NCI-H2081 (cell line): Measurements from ENCODE around the gene RPTOR.

Source experiments
- DNase-seq, 2 experiments: peaks; one replicate each; lab custom pipeline; 2025; lab: John Stamatoyannopoulos, UW

Gene RPTOR

GRCh38 chr17:80817321-80817845 lies 272.7 kb downstream of the RPTOR start:
- no peak for DNase-seq

- no peak for DNase-seq
Observed at GRCh38 chr17:80817861-80818260, 273.2 kb downstream of the RPTOR start.

- DNase-seq: no peak
Observed at GRCh38 chr17:80818871-80819270, 274.2 kb downstream of the RPTOR start.

- peak in 1 of 2 experiments; percentile 67 for DNase-seq
Observed at GRCh38 chr17:80819422-80820164, 275.0 kb downstream of the RPTOR start.

DNA sequence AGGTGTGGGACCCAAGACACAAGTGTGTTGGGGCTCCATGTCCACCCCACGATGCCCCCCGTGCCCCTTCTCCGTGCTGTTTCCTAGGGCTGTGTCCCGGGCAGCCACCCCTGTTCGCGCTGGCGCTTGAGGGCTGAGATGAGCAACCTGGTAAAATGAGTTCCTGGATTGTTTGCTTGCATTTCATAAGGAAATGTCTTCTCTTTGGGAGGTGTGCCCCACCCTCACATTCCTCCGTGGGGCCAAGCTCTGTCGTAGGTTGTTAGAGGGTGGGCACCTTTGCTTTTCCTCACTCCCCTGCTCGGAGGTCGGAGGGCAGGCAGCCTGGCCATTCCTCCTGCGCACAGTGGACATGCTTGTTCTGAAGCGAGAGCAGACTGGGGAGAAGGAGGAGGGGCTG lies 275.7 kb downstream of the RPTOR start:
- no peak for DNase-seq

GRCh38 chr17:80821546-80821945 lies 276.9 kb downstream of the RPTOR start:
- no peak for DNase-seq

GRCh38 chr17:80822021-80822699 lies 277.5 kb downstream of the RPTOR start:
- DNase-seq: no peak

DNA sequence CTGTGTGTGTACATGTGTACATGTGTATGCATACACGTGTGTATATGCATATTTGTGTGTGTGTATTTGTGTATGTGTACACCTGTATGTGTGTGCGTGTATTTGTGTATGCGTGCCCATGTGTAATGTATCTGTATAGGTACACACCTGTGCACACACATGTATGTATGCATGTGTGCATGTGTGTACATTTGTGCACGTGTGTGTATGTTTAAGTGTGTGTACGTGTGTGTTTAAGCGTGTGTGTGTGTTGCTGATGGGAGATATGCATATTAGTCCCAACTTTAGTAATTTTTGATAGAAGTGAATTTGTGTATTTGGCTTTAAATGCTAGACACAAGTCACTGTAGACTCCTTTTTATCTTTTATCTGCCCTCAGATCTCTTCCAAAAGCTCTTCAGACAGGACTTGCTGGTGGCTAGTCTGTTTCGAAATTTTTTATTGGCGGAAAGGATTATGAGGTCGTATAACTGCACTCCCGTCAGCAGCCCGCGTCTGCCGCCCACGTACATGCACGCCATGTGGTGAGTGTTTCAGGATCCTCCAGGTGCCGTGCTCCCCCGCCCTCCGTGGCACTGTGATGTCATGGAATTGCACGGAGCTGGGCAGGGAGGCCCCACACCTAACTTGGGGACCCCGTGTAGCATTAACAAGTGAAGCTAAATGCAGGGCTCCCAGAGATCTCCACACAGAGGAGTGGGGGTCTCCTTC lies 278.2 kb downstream of the RPTOR start:
- no peak for DNase-seq

DNA sequence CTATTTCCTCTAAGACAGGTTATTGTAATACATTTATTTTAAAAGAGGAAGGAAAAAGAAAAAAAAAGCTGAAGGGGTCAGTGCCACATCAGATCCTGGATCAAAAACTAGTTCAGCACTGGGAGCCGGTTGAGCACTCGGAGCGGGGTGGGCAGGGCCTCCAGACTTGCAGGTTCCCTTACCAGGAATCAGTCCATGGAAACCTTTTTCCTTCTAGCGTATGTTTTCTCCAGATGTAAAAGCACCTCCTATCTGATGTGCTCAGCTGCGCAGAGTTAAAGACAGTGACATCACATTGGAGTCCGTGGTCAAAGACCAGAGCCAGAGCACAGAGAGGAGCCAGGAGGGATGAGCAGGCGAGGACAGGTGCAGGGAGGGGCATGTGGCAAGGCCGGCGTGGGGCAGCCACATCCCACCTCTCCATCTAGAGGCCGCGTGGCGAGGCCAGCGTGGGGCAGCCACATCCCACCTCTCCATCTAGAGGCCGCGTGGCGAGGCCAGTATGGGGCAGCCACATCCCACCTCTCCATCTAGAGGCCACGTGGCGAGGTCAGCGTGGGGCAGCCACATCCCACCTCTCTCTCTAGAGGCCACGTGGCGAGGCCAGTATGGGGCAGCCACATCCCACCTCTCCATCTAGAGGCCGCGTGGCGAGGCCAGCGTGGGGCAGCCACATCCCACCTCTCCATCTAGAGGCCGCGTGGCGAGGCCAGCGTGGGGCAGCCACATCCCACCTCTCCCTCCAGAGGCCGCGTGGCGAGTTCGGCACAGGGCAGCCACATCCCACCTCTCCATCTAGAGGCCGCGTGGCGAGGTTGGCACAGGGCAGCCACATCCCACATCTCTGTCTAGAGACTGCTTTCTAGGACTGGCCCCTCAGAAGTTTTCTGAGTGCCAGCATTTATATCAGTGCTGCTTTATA lies 280.2 kb downstream of the RPTOR start:
- DNase-seq: no peak

DNA sequence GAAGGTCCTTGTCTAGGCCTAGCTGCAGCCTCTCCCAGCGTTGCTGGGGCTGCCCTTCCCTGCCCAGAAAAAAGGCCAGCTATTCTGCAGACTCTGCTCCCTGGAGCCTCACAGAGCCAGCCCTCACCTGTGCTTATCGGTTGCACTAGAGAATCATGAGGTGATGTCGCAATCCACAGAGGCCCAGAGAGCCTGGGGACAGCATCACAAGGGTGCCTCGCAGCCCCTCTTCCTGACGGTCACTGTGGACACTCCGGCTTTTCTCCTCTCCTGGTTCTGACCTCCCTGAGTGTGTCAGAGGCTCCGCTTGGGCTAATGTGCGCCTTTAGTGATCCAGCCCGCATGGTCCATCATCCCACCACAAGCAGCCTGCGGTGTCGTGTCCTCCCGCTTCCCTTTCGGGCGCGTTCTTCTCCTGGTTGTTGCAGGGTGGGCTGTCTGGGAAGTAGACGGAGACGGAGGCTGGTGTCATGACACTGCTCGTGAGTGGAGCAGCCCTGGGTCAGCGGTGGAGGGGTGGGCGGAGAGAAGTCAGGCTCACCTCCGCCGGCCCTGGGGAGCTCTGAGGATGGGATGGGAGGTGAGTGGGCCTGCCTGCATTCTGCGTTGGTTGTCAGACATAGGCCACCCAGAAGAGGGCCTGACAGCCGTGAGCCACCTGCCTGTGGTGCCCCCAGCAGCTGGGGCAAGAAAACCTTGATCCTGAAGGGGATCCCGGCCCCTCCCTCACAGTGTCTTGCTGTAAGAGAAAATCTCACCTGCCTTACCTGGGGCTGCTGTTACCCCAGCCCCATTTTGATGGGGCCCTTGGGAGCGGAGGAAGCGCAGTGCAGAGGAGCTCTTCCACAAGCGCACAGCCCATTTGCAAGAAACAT lies 281.1 kb downstream of the RPTOR start:
- no peak for DNase-seq

- no peak for DNase-seq
Observed at GRCh38 chr17:80826346-80826954, 281.8 kb downstream of the RPTOR start.

- peak in 1 of 2 experiments; percentile 33 for DNase-seq
Observed at GRCh38 chr17:80826955-80827645, 282.5 kb downstream of the RPTOR start.

DNA sequence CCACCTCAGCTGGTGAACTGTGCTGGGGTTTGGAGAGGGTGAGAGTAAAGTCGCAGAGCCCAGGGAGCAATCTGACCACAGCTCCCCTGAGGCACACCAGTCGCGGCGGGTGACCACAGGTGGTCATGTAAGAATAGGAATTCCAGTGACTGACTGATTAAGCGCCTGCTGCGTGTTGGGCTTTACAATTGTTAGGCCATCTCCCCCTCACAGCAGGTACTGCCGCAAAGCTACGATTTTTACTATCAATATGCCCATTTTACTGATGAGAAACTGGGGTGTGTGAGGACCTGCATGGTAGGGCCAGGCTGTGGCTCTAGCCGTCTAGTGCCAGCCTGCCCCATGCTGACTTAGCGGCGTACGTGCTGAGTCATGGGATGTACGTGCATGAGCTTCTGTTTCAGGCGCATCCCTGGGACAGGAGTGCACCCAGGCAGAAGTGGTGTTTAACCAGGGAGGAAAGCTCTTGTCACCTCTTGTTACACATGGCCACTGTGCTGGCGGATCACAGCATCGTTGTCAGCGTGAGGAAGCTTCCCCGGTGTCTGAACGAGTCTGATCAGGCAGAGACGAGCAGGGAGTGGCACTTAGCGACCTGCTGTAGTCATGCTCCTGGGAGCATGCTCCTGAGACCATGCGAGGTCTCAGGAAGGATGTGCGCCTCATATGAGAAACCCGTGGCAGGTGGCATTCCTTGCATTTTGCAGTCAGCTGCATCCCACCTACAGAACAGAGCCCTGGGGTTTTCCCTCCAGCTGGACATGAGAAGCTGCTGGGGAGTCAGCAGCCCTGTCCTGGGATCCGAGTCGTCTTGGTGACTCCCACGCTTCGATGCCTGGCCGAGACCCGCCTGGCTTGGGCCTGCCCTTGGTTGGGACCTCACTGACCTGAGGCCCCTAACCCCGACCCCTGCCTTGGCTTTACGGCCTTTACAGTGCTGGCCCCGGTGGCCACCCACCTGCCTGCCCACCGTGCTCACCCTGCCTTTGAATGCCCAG lies 283.3 kb downstream of the RPTOR start:
- no peak for DNase-seq

GRCh38 chr17:80829166-80829813 lies 284.7 kb downstream of the RPTOR start:
- no peak for DNase-seq

DNA sequence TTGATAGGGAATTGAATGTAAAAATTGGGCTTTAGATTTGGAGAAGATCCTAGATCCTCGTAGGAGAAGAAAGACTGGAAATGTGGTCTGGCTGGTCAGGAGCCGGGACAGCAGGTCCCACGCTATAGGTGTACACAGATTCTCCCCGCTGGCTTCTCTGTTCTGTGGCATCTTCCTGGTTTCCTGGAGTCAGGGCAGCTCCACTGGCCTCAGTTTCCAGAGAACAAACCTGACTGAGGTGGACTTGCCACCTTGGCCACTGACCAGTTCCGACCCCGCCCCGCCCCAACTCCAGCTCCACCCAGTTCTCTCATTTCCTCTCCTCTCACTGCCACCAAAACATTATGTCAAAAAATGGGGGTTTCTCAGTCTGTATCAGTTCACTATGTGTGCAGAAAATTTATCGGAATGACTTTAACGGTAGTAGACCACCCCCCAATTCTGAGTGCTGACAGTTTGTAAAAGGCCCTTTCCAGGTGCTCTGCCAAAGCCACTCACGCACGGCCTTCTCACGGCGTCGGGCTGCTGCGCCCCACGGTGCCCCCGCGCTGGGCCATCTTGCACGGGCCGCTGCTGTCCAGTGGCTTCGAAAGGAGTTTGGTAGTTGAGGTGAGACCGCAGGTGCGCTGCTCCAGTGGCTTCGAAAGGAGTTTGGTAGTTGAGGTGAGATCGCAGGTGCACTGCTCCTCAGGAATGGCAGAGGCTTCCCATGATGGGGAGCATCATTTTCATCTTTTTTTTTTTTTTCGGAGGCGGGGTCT lies 285.6 kb downstream of the RPTOR start:
- no peak for DNase-seq

DNA sequence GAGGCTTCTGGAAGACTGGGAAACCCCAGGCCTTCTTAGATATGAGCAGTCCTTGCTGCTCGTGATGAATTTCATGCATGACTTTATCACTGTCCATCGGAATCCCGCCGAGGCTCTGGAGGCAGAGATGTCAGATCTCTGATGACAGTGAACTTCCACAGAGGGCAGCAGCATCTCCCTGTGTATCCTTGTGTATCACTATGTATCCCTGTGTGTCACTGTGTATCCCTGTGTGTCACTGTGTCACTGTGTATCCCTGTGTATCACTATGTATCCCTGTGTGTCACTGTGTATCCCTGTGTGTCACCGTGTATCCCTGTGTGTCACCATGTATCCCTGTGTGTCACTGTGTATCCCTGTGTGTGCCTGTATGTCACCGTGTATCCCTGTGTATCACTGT lies 286.9 kb downstream of the RPTOR start:
- DNase-seq: no peak

DNA sequence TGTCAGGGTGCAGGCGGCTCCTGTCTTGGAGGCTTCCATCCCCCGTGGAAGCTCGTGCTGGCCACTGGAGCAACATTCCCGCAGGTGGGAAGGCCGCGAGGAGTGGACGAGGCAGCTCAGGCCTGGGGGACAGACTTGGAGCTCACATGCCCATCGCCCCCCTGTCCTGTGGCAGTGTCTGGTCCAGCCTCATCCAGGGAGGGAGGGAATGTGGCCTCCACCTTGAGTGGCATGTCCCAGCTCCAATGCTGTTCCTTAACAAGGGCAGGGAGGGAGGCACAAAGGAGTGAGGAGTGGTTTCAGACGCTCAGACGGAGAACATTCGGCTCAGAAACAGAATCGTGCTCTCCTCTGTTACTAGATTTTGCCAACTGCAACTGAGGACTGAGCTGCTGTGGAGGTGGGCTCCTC lies 287.6 kb downstream of the RPTOR start:
- peak; percentile 36 to 76 for DNase-seq
